Measurements from ENCODE around the gene ZNF512.

DNA sequence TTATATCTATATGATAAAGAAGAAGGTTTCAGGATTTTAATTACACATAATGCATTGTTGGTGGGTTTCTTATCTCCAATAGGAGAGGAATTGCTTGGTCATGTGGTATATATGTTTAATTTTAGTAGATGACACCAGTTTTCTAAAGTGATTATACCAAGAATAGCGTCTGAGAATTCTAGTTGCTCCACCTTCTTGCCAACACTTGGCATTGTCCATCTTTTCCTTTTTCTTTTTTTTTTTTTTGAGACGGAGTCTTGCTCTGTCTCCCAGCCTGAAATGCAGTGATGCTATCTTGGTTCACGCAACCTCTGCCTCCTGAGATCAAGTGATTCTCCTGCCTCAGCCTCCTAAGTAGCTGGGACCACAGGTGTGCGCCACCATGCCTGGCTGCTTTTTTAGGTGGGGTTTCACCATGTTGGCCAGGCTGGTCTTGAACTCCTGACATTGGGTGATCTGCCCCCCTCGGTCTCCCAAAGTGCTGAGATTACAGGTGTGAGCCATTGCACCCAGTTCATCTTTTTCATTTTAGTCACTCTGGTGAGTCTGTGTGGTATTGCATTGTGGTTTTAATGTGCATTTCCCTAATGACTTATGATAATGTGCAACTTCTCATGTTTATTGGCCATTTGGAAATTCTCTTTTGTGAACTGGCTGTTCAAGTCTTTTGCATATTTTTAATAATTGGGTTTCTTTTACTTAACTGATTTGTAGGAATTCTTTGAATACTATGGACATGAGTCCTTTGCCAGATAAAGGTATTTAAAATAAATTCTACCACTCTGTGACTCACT lies 37.3 kb upstream of the ZNF512 start:
- TF ChIP-seq, protein P1, sequence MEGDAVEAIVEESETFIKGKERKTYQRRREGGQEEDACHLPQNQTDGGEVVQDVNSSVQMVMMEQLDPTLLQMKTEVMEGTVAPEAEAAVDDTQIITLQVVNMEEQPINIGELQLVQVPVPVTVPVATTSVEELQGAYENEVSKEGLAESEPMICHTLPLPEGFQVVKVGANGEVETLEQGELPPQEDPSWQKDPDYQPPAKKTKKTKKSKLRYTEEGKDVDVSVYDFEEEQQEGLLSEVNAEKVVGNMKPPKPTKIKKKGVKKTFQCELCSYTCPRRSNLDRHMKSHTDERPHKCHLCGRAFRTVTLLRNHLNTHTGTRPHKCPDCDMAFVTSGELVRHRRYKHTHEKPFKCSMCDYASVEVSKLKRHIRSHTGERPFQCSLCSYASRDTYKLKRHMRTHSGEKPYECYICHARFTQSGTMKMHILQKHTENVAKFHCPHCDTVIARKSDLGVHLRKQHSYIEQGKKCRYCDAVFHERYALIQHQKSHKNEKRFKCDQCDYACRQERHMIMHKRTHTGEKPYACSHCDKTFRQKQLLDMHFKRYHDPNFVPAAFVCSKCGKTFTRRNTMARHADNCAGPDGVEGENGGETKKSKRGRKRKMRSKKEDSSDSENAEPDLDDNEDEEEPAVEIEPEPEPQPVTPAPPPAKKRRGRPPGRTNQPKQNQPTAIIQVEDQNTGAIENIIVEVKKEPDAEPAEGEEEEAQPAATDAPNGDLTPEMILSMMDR (IDR thresholded peaks at IDR 0.05): no peak
- no peak for TF ChIP-seq POLR2A (IDR thresholded peaks at IDR 0.05)
